Measurements from ENCODE around the gene RAB8A.
"Not testable (repeated sequence)": the region's sequence is repeated elsewhere in the genome, so short reads cannot be mapped to it uniquely, and the experiment has no call there.

The RAB8A gene

GRCh38 chr19:16111909-16112752, 442 bp downstream of the RAB8A start:
- DNase-seq: no peak

DNA sequence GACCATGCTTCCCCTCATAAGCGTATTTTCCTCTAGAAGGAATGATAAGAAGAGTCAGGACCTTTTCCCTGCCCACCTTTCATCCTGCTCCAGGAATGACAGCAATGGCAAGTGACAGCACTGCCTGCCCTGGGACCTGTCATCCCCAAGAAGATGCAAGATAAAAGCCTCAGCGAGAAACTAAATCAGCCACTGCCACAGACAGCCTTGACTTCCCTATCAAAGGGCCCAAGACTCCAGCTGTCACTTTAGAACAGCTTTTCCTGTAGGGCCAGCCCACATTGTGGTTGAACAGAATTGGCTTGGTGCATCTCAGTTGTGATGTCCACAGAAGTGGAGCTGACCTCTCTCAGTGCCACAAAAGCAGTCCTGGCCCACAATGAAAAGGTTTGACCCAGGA, 1.1 kb downstream of the RAB8A start:
- DNase-seq: no peak

DNA sequence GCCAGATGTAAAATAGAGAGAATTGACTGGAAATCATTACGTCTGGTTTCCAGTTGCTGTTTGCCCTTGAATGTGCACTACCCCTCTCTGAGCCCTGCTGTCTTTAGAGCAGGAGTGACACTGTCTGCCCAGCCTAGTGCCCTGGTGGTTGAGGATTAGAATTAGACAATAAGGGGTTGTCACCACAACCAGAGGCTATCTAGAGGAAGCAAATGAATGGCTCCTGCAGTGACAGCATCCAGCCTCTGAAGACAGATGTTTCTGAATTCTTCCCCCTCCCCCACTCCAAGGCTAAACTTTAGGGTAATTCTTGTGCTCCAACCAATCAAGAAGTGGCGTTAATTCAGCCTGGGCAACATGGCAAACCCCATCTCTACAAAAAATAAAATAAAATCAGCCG, 2.0 kb downstream of the RAB8A start:
- DNase-seq: no peak

- DNase-seq: no peak
Observed at GRCh38 chr19:16115301-16116039, 3.8 kb downstream of the RAB8A start.

DNA sequence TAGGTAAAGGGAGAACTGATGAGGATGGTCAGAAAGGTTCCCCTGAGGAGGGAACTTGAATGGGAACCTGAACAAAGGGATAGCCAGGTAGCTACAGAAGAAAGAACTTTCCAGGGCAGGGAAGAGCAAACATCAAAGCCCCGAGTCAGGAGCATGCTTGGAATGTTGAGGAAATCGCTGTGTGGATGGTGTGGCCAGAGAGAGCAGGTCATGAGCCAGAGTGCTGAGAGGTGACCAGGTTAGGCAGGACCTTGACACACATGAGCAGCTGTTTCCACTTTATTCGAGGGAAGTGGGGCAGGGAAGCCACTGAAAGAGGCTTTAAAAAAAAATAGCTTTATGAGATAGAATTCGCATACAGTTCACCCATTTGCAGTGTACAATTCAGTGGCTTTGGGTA, 4.4 kb downstream of the RAB8A start:
- no peak for DNase-seq

- DNase-seq: no peak
Observed at GRCh38 chr19:16117594-16118033, 5.9 kb downstream of the RAB8A start.

- no peak for DNase-seq
Observed at GRCh38 chr19:16118489-16119033, 6.9 kb downstream of the RAB8A start.

DNA sequence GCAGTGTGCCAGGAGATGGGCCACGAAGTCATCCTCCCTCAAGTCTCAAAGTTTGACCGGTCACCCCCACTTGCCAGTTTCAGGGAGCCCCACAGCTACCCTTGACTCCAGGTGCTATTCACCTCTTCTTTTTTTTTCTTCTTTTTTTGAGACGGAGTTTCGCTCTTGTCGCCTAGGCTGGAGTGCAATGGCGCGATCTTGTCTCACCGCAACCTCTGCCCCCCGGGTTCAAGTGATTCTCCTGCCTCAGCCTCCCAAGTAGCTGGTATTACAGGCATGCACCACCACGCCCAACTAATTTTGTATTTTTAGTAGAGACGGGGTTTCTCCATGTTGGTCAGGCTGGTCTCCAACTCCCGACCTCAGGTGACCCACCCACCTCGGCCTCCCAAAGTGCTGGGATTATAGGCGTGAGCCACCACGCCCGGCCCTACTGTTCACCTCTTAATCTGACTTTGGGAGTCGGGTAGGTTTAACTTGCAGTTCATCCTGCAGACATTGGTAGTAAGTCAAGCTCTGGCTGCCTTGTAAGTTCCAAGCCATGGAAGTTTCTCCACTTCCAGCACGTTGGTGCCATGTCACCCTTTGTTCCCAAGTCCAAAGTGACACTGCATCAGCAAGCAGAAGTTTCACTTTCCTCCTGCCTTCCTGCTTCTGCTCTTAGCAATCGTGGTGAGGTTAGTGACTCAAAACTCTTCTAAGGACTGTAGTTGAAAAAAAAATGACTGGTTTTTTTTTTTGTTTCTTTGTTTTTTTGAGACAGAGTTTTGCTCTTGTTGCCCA, 7.6 kb downstream of the RAB8A start:
- not testable (repeated sequence) for DNase-seq

DNA sequence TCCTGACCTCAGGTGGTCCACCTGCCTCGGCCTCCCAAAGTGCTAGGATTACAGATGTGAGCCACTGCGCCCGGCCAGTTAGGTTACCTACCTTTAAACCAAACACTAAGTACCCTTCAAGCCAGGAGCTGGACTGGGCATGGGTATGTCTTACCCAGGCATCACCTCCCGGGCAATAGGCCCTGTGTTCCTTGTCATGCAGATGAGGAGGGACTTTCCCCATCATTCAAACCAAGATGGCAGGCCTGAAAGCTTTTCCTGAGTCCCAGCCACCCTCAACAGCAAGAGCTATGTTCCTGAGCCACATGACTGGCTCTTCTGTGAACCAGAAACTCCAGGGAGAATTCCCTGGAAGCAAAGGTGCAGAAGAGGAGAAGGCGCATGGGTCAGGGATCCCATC, 9.5 kb downstream of the RAB8A start:
- no peak for DNase-seq

DNA sequence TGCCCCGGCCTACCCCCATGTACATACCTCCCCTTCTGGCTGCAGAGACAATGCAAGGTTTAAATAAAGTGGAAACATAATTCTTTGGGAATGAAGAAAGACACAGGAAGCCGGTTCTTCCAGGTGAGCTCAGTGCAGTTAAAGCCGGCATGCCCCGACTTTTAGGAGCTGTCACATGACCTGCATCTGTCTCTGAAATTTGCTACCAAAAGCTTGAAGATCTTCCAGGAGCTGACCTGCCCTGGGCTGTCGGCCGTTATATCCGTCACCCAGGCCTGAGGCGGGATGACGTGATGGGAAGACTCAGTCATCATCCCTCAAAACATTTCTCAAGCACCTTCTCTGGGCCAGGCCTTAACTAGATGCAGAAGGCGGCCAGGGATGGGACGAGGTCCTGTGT, 10.3 kb downstream of the RAB8A start:
- DNase-seq: no peak

DNA sequence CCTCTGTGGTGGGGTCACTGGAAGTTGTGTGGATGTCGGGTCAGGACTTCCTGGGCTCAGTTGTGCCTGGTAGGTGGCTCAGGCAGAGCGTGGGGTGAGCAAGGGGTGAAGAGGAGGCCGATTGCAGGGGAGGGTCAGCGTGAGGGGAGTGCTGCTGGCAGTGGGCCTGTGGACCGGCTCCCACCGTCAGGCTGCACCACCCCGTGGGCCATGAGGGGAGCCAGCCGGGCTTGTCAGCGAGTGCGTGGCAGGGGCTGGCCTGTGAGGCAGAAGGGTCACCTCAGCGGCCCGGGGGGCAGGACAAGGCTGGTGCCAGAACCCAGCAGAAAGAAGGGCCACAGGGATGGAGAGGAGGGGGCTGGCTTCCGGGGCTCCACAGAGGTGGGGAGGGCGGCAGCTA, 13.3 kb downstream of the RAB8A start:
- no peak for DNase-seq

DNA sequence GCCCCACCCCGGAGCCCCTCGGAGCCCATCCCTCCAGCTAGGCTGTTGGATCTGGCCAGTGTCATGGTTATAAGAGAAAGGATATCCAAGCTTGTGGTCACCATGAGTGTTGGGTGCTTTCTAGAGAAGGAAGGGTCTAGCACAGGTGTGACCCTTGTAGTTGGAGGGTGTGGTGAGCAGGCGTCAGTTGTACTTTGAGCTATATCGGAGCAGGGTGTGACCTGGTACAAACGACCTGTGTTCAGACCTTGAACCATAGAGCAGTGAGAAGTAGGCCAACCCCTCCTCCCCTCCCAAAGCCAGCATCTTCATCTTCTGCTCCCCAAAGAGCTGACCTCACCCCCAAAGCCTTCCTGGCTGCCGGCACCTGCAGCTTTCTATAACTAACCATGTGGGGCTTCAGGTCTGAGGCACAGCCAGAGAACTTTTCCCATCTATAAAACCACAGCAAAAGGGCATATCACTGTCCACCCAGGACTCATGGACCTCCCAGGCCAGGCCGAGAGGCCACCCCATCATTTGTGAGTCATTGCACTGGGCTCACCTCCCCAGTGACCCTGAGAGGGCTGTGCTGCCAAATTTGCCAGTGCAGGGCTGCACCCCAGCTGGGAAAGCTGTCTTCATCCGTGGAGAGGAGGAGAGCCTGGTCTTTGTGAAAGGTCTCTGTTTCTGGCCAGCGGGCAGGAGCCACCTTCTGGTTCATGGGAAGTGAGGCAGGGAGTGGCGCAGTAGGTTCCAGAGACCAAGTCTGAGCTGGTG, 14.2 kb downstream of the RAB8A start:
- no peak for DNase-seq

DNA sequence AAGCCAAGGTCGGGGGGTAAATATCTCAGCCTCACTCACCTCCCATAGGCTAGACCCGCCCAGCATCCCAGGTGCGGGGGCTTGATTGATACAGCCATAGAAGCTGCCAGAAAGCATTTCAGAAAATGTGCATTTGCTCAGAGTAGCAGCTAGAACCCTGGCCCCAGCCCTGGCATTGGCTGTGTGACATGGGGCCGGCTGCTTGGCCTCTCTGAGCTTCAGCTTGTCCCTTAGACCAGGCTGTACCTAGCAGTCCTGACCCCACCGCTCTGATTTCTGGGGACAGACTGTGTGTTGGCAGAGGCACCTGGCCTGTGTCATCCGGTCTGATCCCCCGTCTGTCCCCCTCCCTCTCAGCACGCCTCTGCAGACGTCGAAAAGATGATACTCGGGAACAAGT, 15.4 kb downstream of the RAB8A start:
- DNase-seq: no peak

GRCh38 chr19:16127776-16128371, 16.2 kb downstream of the RAB8A start:
- DNase-seq: no peak

DNA sequence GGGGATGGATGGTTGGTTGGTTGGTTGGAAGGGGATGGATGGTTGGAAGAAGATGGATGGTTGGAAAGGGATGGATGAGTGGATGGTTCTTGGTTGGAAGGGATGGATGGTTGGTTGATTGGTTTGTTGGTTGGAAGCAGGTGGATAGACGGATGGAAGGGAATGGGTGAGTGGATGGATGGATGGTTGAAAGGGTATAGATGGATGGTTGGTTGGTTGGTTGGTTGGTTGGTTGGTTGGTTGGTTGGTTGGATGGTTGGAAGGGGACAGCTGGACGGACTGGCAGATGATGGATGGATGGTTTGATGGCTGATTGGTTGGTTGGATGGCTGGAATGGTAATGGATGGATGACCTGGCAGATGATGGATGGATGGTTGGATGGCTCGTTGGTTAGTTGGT, 20.0 kb downstream of the RAB8A start:
- DNase-seq: no peak

GRCh38 chr19:16133818-16134217, 22.1 kb downstream of the RAB8A start:
- no peak for DNase-seq

- no peak for DNase-seq
Observed at GRCh38 chr19:16134510-16134909, 22.8 kb downstream of the RAB8A start.

DNA sequence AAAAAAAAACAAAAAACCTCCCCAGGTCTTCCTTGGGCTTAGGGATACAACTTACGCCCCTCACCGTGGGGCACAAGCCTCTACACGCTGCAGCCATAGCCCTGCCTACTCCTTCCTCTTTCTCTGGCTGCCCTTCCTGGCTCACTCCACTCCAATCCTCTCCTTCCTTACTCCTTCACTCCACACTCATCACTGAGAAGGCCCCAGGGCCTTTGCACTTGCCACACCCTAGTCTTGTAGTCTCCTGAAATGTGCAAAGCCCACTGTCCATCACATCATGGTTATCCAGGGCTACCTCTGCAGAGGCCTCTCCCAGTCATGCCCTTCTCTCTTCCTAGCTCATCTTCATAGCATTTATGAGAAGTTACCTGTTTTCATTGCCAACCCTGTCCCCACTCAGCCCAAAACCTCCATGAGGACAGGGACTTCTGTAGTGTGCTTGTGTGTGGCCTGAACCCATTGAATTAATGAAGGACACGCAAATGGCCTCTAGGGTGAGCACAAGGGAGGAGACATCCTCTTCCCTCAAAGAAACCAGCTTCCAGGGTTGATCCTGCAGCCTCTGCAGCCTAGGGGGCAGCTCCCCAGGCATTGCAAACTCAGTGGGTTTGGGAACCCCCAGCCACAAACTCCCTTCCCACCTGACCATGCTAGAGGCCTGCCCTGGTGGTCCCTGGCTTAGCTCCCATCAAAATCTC, 23.9 kb downstream of the RAB8A start:
- DNase-seq: no peak

DNA sequence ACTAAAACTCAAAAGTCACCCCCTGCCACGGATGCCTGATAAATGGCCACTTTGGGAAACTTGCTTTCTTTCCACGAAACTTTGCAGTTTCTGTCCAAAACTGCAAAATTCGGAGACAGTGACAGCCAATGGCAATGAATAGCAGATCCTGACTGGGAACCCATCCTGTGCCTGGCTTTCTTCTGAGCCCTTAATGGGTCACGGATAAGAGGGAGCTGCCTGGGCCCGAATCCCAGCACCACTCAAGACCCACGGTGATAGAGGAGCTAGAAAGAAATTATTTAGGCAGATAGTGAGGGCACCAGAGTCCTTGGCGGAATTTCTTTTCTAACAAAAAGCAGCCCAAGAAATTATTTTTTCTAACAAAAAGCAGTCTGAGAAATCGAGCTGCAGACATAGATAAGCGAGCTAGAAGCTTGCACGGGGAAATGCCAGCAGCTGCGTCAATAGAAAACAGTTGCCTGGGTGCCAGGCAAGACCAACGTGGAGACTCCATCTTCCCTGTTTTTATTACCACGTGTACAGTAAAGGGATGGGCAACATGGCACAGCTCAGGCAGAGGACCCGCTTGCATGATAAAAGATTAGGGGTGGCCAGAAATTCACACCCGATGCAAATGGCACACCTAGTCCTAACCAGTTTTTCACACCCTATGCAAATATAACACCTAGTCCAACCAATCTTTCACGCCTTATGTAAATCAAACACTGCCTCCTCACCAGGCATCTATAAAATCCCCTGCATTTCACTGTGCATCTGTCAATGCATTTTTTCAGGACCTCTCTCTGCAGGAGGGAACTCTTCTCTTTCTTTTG, 24.7 kb downstream of the RAB8A start:
- DNase-seq: no peak

GRCh38 chr19:16139752-16140151, 28.1 kb downstream of the RAB8A start:
- no peak for DNase-seq
